ENCODE measurements around the gene SLC44A5. TPM values are rescaled to one million over a fixed set of nuclear protein-coding genes. Genes with fewer than 3 reads are reported as not detected.

The SLC44A5 gene
- polyA plus RNA-seq, 2 of the 4 experiments (the other 2 are of a cell fraction) = 0.10 to 1.5 TPM

DNA sequence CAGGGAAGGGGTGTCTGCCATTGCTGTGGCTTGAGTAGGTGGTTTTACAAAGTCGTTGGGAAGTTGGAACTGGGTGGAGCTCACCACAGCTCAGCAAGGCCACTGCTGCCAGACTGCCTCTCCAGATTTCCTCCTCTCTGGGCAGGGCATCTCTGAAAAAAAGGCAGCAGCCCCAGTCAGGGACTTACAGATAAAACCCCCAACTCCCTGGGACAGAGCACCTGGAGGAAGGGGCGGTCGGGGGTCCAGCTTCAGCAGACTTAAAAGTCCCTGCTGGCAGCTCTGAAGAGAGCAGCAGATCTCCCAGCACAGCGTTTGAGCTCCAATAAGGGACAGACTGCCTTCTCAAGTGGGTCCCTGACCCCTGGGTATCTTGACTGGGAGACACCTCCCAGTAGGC lies 352.6 kb downstream of the SLC44A5 start:
- POLR2A ChIA-PET = no interaction called here
- DNase-seq (ENCODE audit: low read depth in 1 of 2, low spot score in 1 of 2) (no peak), ATAC-seq (no peak), FAIRE-seq (no peak)
- H3K4me3 ChIP-seq = no peak overlapping the region
- H3K4me1 ChIP-seq = no peaks in the 10 kb centered on the region
- no peak overlapping the region for H3K27ac ChIP-seq
- TF ChIP-seq MAFK (IDR thresholded peaks at IDR 0.05; ENCODE audit: partially characterized antibody) (no peak), NR3C1 (IDR thresholded peaks at IDR 0.05) (no peak), FOSL2 (IDR thresholded peaks at IDR 0.05) (no peak), FOSL2 (CRISPR knock-in tag; IDR thresholded peaks at IDR 0.05) (no peak), RFX5 (IDR thresholded peaks at IDR 0.05) (no peak), MAZ (IDR thresholded peaks at IDR 0.05; ENCODE audit: borderline replicate concordance, low read depth, low read length) (no peak), PHF8 (IDR thresholded peaks at IDR 0.05; ENCODE audit: borderline replicate concordance, low read depth) (no peak), RCOR1 (IDR thresholded peaks at IDR 0.05; ENCODE audit: low read depth, low read length) (no peak), CHD2 (IDR thresholded peaks at IDR 0.05; ENCODE audit: low read length, partially characterized antibody) (no peak), GATA3 (IDR thresholded peaks at IDR 0.05; ENCODE audit: borderline replicate concordance) (no peak), EP300 (IDR thresholded peaks at IDR 0.05) (no peak), HOXA7 (CRISPR knock-in tag; IDR thresholded peaks at IDR 0.05) (no peak), POLR2AphosphoS2 (conservative IDR thresholded peaks at IDR 0.05; ENCODE audit: low read length) (no peak)
- TF ChIP-seq, protein P1, sequence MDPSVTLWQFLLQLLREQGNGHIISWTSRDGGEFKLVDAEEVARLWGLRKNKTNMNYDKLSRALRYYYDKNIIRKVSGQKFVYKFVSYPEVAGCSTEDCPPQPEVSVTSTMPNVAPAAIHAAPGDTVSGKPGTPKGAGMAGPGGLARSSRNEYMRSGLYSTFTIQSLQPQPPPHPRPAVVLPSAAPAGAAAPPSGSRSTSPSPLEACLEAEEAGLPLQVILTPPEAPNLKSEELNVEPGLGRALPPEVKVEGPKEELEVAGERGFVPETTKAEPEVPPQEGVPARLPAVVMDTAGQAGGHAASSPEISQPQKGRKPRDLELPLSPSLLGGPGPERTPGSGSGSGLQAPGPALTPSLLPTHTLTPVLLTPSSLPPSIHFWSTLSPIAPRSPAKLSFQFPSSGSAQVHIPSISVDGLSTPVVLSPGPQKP (IDR thresholded peaks at IDR 0.05; ENCODE audit: low read depth, low read length) = no peak
- TF ChIP-seq, protein P2, sequence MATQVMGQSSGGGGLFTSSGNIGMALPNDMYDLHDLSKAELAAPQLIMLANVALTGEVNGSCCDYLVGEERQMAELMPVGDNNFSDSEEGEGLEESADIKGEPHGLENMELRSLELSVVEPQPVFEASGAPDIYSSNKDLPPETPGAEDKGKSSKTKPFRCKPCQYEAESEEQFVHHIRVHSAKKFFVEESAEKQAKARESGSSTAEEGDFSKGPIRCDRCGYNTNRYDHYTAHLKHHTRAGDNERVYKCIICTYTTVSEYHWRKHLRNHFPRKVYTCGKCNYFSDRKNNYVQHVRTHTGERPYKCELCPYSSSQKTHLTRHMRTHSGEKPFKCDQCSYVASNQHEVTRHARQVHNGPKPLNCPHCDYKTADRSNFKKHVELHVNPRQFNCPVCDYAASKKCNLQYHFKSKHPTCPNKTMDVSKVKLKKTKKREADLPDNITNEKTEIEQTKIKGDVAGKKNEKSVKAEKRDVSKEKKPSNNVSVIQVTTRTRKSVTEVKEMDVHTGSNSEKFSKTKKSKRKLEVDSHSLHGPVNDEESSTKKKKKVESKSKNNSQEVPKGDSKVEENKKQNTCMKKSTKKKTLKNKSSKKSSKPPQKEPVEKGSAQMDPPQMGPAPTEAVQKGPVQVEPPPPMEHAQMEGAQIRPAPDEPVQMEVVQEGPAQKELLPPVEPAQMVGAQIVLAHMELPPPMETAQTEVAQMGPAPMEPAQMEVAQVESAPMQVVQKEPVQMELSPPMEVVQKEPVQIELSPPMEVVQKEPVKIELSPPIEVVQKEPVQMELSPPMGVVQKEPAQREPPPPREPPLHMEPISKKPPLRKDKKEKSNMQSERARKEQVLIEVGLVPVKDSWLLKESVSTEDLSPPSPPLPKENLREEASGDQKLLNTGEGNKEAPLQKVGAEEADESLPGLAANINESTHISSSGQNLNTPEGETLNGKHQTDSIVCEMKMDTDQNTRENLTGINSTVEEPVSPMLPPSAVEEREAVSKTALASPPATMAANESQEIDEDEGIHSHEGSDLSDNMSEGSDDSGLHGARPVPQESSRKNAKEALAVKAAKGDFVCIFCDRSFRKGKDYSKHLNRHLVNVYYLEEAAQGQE (IDR thresholded peaks at IDR 0.05) = no peak
- TF ChIP-seq, protein P3, sequence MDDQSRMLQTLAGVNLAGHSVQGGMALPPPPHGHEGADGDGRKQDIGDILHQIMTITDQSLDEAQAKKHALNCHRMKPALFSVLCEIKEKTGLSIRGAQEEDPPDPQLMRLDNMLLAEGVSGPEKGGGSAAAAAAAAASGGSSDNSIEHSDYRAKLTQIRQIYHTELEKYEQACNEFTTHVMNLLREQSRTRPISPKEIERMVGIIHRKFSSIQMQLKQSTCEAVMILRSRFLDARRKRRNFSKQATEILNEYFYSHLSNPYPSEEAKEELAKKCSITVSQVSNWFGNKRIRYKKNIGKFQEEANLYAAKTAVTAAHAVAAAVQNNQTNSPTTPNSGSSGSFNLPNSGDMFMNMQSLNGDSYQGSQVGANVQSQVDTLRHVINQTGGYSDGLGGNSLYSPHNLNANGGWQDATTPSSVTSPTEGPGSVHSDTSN (IDR thresholded peaks at IDR 0.05) = no peak
- H3K4me2 ChIP-seq = no peak overlapping the region
- CTCF ChIA-PET = interaction anchor here (1.0 to 1.1 kb wide), 2 partner anchors 356 to 375 kb away, joined by 3 to 5 read pairs; no protein-coding TSS in a partner anchor
- H3K9me3 ChIP-seq = no peaks in the 10 kb centered on the region
- WGBS (ENCODE audit: missing lambda C conversion rate) = no CpG with 5 or more reads among the region's 4 CpGs

DNA sequence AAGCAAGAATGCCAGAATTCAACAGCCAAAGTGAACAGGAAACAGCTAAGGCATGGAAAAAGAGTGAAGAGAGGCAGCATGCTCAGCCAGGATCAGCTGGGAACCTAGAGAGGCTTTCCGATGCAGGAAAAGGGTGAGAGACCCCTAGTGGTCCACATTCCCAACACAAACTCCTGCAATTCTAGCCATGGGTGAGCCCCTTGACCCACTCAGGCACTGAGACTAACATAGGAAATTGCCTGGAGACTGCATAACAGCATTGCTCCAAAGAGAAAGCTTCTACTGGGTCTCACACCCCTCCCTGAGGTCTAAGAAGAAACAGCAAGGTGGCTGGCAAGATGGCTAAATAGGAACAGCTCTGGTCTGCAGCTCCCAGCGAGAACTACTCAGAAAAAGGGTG lies 353.5 kb downstream of the SLC44A5 start:
- ChIA-PET CTCF (no interaction called here), POLR2A (no interaction called here)
- Histone ChIP-seq H3K4me3 (no peak overlapping the region), H3K4me2 (no peak overlapping the region), H3K4me1 (no peaks in the 10 kb centered on the region), H3K27ac (no peak overlapping the region), H3K9me3 (no peaks in the 10 kb centered on the region)
- DNase-seq (ENCODE audit: low read depth in 1 of 2, low spot score in 1 of 2) (no peak), FAIRE-seq (no peak), ATAC-seq (no peak)
- TF ChIP-seq FOXS1 (CRISPR knock-in tag; IDR thresholded peaks at IDR 0.05) (no peak), MAFK (IDR thresholded peaks at IDR 0.05; ENCODE audit: partially characterized antibody) (no peak), HOXA7 (CRISPR knock-in tag; IDR thresholded peaks at IDR 0.05) (no peak), CHD4 (IDR thresholded peaks at IDR 0.05; ENCODE audit: borderline replicate concordance) (no peak), ZSCAN20 (CRISPR knock-in tag; IDR thresholded peaks at IDR 0.05) (no peak), ZC3H11A (IDR thresholded peaks at IDR 0.05) (no peak), JUN (IDR thresholded peaks at IDR 0.05) (no peak), SREBF2 (IDR thresholded peaks at IDR 0.05) (no peak), NPAS2 (CRISPR knock-in tag; IDR thresholded peaks at IDR 0.05; ENCODE audit: borderline replicate concordance) (no peak), RFX5 (IDR thresholded peaks at IDR 0.05) (no peak), EHF (CRISPR knock-in tag; IDR thresholded peaks at IDR 0.05) (no peak), TP53 (CRISPR knock-in tag; IDR thresholded peaks at IDR 0.05) (no peak)
- TF ChIP-seq, protein P2 (IDR thresholded peaks at IDR 0.05) = no peak
- TF ChIP-seq, protein P4, sequence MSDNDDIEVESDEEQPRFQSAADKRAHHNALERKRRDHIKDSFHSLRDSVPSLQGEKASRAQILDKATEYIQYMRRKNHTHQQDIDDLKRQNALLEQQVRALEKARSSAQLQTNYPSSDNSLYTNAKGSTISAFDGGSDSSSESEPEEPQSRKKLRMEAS (IDR thresholded peaks at IDR 0.05) = no peak
- TF ChIP-seq, protein P3 (IDR thresholded peaks at IDR 0.05) = no peak
- WGBS (ENCODE audit: missing lambda C conversion rate) = 30% methylated on average over 2 of the region's 2 CpGs
